Fibroblast of peridontal ligament (primary cell): ENCODE results near the gene NOVA2.

Source experiments
- DNase-seq: peaks from one replicate; pipeline ENCODE4 v3.0.0-alpha.2; 2010; ENCODE audit errors: extremely low read depth

The NOVA2 gene

GRCh38 chr19:45973553-45974338, at the start of gene NOVA2:
TSS of gene NOVA2 (minus strand) at chr19:45973865. CDS start at chr19:45973351, 514 bp downstream.
- DNase-seq = no peak

GRCh38 chr19:46023311-46023779, 49.7 kb upstream of the NOVA2 start:
- no peak for DNase-seq

GRCh38 chr19:46022431-46023310, 49.0 kb upstream of the NOVA2 start, which contains the start of gene PGLYRP1:
TSS of gene PGLYRP1 (minus strand) at chr19:46023053. CDS start at chr19:46023021, 32 bp downstream.
- DNase-seq = no peak

GRCh38 chr19:46022061-46022430, 48.4 kb upstream of the NOVA2 start:
- DNase-seq = no peak

GRCh38 chr19:46021531-46022041, 47.9 kb upstream of the NOVA2 start:
- DNase-seq = no peak

GRCh38 chr19:46020819-46021125, 47.1 kb upstream of the NOVA2 start:
- DNase-seq = no peak

GRCh38 chr19:46019270-46019669, 45.6 kb upstream of the NOVA2 start:
- DNase-seq = no peak

GRCh38 chr19:46018729-46019251, 45.1 kb upstream of the NOVA2 start:
- DNase-seq = no peak

- DNase-seq = no peak
These were observed 44.4 kb upstream of the NOVA2 start for GRCh38 chr19:46017874-46018675.

GRCh38 chr19:46017095-46017429, 43.4 kb upstream of the NOVA2 start:
- DNase-seq = no peak

GRCh38 chr19:46016426-46017094, 42.9 kb upstream of the NOVA2 start:
- peak; percentile 69 for DNase-seq

GRCh38 chr19:46015687-46016425, 42.2 kb upstream of the NOVA2 start:
- DNase-seq = no peak

GRCh38 chr19:46014941-46015686, 41.4 kb upstream of the NOVA2 start:
- DNase-seq = no peak

GRCh38 chr19:46014534-46014933, 40.9 kb upstream of the NOVA2 start:
- DNase-seq = no peak

- peak; percentile 65 for DNase-seq
These were observed 36.2 kb upstream of the NOVA2 start for GRCh38 chr19:46009530-46010510.

GRCh38 chr19:46006411-46006810, 32.7 kb upstream of the NOVA2 start:
- no peak for DNase-seq

GRCh38 chr19:46002678-46003275, 29.1 kb upstream of the NOVA2 start:
- no peak for DNase-seq
